GM19351 (cell line): ENCODE measurements around the gene STAG1.
"Not testable (repeated sequence)": the region's sequence is repeated elsewhere in the genome, so short reads cannot be mapped to it uniquely, and the experiment has no call there.

ENCODE experiments used
- ATAC-seq: cut with Tn5 transposase; IDR thresholded peaks from one replicate; pipeline ENCODE4 v1.9.1; 2021; ENCODE audit warnings: mild to moderate bottlenecking, moderate library complexity; ENCODE audit not compliant: unreplicated experiment

STAG1 gene

GRCh38 chr3:136427236-136427635 is 324.9 kb downstream of the STAG1 start:
- no peak for ATAC-seq

DNA sequence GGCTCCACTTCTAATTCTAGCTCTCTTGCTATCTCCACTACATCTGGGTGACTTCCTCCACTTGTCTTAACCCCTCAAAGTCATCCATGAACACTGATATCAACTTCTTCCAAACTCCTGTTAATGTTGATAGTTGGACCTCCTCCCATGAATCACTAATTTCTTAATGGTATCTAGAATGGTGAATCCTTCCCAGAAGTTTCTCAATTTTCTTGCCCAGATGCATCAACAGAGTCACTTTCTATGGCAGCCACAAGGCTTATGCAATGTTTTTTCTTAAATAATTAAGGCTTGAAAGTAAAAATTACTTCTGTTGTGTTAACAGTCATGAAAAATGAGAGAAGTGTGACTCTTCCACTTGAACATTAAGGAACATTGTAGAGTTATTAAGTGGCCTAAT is 337.7 kb downstream of the STAG1 start:
- ATAC-seq = no peak

DNA sequence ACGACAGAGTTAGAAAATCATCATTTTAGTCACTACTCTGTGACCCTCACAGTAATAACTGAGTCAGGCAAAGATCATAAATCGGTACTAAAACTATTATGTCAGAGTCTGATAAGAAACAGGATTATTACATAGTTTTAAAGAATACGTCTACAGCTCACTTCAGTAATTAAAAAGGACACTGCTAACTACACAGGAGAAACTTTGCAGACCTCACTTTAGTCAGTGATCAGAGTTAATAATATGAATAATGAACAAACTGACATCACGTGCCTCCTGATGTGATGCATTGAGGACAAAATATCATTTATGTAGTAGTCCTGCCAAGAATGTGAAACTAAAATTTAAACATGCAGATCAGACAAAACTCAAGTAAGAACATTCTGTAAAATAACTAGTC is 339.9 kb downstream of the STAG1 start:
- ATAC-seq = no peak

GRCh38 chr3:136409549-136409948 is 342.6 kb downstream of the STAG1 start:
- ATAC-seq = no peak

- ATAC-seq = no peak
These were observed 348.1 kb downstream of the STAG1 start for GRCh38 chr3:136404056-136404455.

- no peak for ATAC-seq
These were observed 355.3 kb downstream of the STAG1 start for GRCh38 chr3:136396916-136397315.

- no peak for ATAC-seq
These were observed 361.6 kb downstream of the STAG1 start for GRCh38 chr3:136390574-136390973.

- no peak for ATAC-seq
These were observed 365.1 kb downstream of the STAG1 start for GRCh38 chr3:136387031-136387430.

GRCh38 chr3:136385457-136385856 is 366.7 kb downstream of the STAG1 start:
- ATAC-seq = peak; percentile 88

DNA sequence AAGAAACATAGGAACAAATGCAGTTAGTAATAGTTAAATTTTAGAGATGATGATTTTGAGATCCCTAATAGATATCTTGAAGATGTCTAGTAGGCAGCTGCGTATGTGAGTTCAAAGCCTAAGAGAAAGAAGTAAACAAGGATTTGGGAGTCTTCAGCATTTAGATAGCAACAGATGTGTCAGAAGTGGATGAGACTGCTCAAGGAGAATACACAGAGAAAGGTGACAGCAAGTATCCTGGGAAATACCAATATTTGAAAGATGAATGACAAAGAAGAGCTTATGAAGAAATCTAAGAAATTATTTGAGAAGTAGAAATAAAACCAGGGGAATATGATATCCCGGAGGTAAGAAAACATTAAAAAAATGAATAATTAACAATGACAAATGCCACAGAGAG is 371.1 kb downstream of the STAG1 start:
- no peak for ATAC-seq

DNA sequence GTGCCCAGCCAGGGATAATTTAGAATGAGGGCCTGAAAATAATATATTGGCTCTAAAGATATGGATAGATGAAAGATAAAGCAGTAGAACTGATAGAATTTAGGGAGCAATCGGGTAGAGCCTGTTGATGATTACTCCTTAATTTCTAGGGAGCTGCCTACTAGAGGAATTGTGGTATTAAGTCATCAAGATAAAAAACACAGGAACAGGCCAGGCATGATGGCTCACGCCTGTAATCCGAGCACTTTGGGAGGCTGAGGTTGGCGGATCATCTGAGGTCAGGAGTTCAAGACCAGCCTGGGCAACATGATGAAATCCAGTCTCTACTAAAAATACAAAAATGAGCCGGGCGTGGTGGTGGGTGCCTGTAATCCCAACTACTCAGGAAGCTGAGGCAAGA is 371.6 kb downstream of the STAG1 start:
- ATAC-seq = no peak

- ATAC-seq = no peak
These were observed 374.2 kb downstream of the STAG1 start for GRCh38 chr3:136378011-136378410.

- ATAC-seq = no peak
These were observed 374.7 kb downstream of the STAG1 start for GRCh38 chr3:136377508-136377907.

DNA sequence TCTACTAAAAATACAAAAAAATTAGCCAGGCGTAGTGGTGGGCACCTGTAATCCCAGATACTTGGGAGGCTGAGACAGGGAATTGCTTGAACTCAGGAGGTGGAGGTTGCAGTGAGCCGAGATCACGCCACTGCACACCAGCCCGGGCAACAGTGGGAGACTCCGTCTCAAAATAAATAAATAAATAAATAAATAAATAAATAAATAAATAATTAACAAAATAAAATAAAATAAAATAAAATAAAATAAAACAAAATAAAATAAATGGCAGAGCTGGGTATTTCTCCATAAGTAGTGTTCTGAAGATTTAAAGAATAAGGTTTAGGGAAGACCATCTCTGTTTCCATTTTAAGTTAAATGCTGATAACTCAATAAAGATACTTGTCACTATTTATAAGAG is 376.4 kb downstream of the STAG1 start:
- not testable (repeated sequence) for ATAC-seq

DNA sequence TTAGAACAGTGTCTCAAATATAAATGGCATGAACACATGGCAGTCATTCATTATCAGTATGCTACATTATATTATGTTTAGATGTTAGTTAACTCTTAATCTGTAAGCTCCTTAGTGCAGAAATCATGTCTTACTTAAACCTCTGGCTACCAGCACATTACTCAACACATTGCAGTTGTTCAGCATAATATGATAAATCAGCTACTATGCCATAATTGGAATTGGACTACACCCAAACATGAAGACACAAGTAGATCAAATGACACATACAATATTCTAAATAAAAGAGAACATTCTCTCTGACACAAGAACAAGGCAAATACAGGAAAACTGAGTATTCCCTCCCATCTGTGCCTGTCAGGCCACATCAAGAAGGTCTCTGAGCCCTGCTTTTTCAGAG is 385.9 kb downstream of the STAG1 start:
- ATAC-seq = no peak

- peak; percentile 88 for ATAC-seq
These were observed 398.7 kb downstream of the STAG1 start for GRCh38 chr3:136353461-136353860.

DNA sequence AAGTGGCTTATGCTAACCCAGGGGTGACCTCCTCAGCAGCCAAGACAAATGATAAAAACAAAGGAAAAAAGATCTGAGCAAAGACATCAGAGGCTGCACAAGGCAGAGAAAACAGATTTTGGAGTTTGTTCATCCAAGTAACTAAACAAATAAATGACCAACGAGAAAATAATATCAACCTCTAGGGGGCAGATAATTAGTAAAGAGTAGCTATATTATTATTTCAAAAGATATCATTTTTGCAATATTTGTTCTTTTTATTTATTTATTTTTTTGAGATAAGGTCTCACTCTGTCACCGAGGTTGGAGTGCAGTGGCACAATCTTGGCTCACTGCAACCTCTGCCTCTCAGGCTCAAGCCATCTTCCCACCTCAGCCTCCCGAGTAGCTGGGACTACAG is 400.3 kb downstream of the STAG1 start:
- ATAC-seq = no peak

- ATAC-seq = no peak
These were observed 400.8 kb downstream of the STAG1 start for GRCh38 chr3:136351351-136351750.

- no peak for ATAC-seq
These were observed 401.6 kb downstream of the STAG1 start for GRCh38 chr3:136350557-136350956.

DNA sequence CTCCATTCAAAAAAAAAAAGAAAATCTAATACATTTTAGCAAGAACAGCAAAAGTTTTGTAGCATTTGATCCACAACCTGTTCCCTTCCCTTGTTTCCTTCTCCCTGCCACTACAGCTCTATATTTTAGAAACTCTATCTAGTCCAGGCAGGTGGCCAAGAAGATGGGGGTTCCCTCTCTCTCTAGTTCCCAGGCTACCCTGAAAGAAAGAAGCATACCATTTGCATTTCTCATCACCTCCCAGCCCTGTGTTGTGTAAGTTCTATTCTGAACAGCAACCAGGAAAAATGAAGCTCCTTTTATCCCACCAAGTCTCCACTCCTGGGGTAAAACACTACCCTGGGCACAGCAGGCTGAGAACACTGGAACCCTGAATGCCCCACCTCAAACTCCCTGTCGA is 402.0 kb downstream of the STAG1 start:
- ATAC-seq = no peak

DNA sequence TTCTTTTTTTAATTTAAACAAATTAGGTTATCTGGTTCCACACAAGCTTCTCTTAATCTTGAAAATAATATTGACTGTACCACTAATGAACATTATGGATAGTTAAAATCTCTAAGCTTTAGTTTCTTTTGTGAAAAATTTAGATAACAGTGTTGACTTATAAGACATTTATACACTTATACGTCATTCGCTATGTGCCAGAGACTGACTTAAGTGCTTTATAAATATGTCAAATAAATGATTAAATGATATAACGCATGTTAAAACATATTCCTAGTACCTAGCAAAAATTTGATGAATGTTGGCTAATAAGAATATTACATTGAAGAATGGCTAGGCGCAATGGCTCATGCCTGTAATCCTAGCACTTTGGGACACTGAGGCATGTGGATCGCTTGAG is 405.7 kb downstream of the STAG1 start:
- no peak for ATAC-seq

- no peak for ATAC-seq
These were observed 408.2 kb downstream of the STAG1 start for GRCh38 chr3:136343873-136344555.

GRCh38 chr3:136343446-136343845 is 408.7 kb downstream of the STAG1 start:
- ATAC-seq = no peak
